Ramos (cell line): ENCODE data around the gene KRTAP4-2.
"Not testable (repeated sequence)": the region's sequence is repeated elsewhere in the genome, so short reads cannot be mapped to it uniquely, and the experiment has no call there.

Experiments used
- in situ Hi-C: fragments of 300-500 bp; cut with MboI; formaldehyde crosslinking; loops from one replicate; pipeline ENCODE4 v1.14.3; 2022; ENCODE audit warnings: low sequenced_read_pairs; ENCODE audit not compliant: unreplicated experiment

The KRTAP4-2 gene

GRCh38 chr17:41177727-41178271 lies at the start of gene KRTAP4-2:
Gene KRTAP4-2 (minus strand): TSS chr17:41178221. CDS start chr17:41178164, 57 bp downstream.
- in situ Hi-C loops = no loop called here

- in situ Hi-C loops = not testable (repeated sequence)
Measured at GRCh38 chr17:41226598-41227095, 48.6 kb upstream of the KRTAP4-2 start, which contains the start of gene KRTAP9-2. Gene KRTAP9-2 (plus strand): TSS chr17:41226648. CDS start chr17:41226655, 7 bp downstream.

GRCh38 chr17:41226051-41226450 lies 48.0 kb upstream of the KRTAP4-2 start:
- in situ Hi-C loops = no loop called here

GRCh38 chr17:41223821-41224220 lies 45.8 kb upstream of the KRTAP4-2 start:
- in situ Hi-C loops = no loop called here

GRCh38 chr17:41215681-41216080 lies 37.7 kb upstream of the KRTAP4-2 start:
- in situ Hi-C loops = no loop called here

GRCh38 chr17:41212524-41213169 lies 34.6 kb upstream of the KRTAP4-2 start:
- in situ Hi-C loops = no loop called here

GRCh38 chr17:41211845-41212466 lies 33.9 kb upstream of the KRTAP4-2 start:
- in situ Hi-C loops = no loop called here

- in situ Hi-C loops = no loop called here
Measured at GRCh38 chr17:41199421-41200078, 21.5 kb upstream of the KRTAP4-2 start.

GRCh38 chr17:41196068-41196467 lies 18.0 kb upstream of the KRTAP4-2 start:
- in situ Hi-C loops = no loop called here

GRCh38 chr17:41190328-41190727 lies 12.3 kb upstream of the KRTAP4-2 start:
- in situ Hi-C loops = no loop called here

- in situ Hi-C loops = not testable (repeated sequence)
Measured at GRCh38 chr17:41189837-41190318, 11.9 kb upstream of the KRTAP4-2 start, which contains the start of gene KRTAP9-1. Gene KRTAP9-1 (plus strand): TSS chr17:41189887. CDS start chr17:41189887, 0 bp downstream.

GRCh38 chr17:41186872-41187271 lies 8.9 kb upstream of the KRTAP4-2 start:
- in situ Hi-C loops = no loop called here

- in situ Hi-C loops = no loop called here
Measured at GRCh38 chr17:41185001-41185400, 7.0 kb upstream of the KRTAP4-2 start.

- in situ Hi-C loops = no loop called here
Measured at GRCh38 chr17:41184480-41184961, 6.5 kb upstream of the KRTAP4-2 start, which contains the start of gene KRTAP4-1. Gene KRTAP4-1 (minus strand): TSS chr17:41184911. CDS start chr17:41184854, 57 bp downstream.

- in situ Hi-C loops = no loop called here
Measured at GRCh38 chr17:41178843-41179616, 1.0 kb upstream of the KRTAP4-2 start.

- in situ Hi-C loops = no loop called here
Measured at GRCh38 chr17:41178341-41178740, 320 bp upstream of the KRTAP4-2 start.

GRCh38 chr17:41176744-41177387 lies 1.2 kb downstream of the KRTAP4-2 start:
- in situ Hi-C loops = no loop called here

- in situ Hi-C loops = no loop called here
Measured at GRCh38 chr17:41171886-41172285, 6.1 kb downstream of the KRTAP4-2 start.

GRCh38 chr17:41168121-41168520 lies 9.9 kb downstream of the KRTAP4-2 start, which contains the start of gene KRTAP4-3:
Gene KRTAP4-3 (minus strand): TSS chr17:41168221. CDS start chr17:41168172, 49 bp downstream.
- in situ Hi-C loops = no loop called here
